SU-DHL-6 (cell line): ENCODE results near the gene LIN52.

Experiments used
- CTCF ChIP-seq: fragments of 200-600 bp; sonication (generic); IDR thresholded peaks from one replicate; pipeline ENCODE4 v1.5.1; 2017; ENCODE audit warnings: antibody characterized with exemption, mild to moderate bottlenecking, low read length, moderate library complexity; ENCODE audit not compliant: insufficient read depth, poor library complexity, severe bottlenecking
- EZH2phosphoT487 ChIP-seq: fragments of 200-600 bp; sonication (generic), shearing (Covaris generic); conservative IDR thresholded peaks from 2 replicates; pipeline ENCODE4 v1.6.1; 2018; ENCODE audit warnings: mild to moderate bottlenecking, antibody characterized with exemption, low read length, moderate library complexity, mixed read lengths

GRCh38 chr14:74195623-74196022, 110.9 kb downstream of the LIN52 start:
- no peak for TF ChIP-seq CTCF
- TF ChIP-seq EZH2phosphoT487, result no peak
